ENCODE data around the gene ASPSCR1. TPM values are rescaled to one million over a fixed set of nuclear protein-coding genes. Genes with fewer than 3 reads are reported as not detected.

ASPSCR1 gene
- total RNA-seq, 2 experiments from 2014 or later = 25.3 to 29.9 TPM

- Mint-ChIP-seq H3K27ac (no peak overlapping the region), H3K27me3 (no peaks in the 10 kb centered on the region), H3K9me3 (no peaks in the 10 kb centered on the region), H3K4me3 (no peak overlapping the region), H3K4me1 (peaks cover 17% of the 10 kb centered on the region), H3K36me3 (ENCODE audit: low read depth) (peaks cover 4% of the 10 kb centered on the region)
- POLR2A ChIA-PET = interaction anchor here (1.5 kb wide), 1 partner anchor 13 kb away, joined by 3 read pairs; no protein-coding TSS in a partner anchor
- CTCF ChIA-PET = no interaction called here
- no peak for DNase-seq
These were observed 85.5 kb downstream of the ASPSCR1 start for GRCh38 chr17:82062984-82063368.

GRCh38 chr17:82063424-82064415 lies 86.3 kb downstream of the ASPSCR1 start:
- POLR2A ChIA-PET = interaction anchor here (1.0 to 2.0 kb wide), 5 partner anchors 10 to 204 kb away, joined by 3 to 8 read pairs (median 3); partner anchors contain the start of genes FASN and GPS1
- no peak for DNase-seq
- Mint-ChIP-seq H3K4me3 (peak overlapping the region; percentile 67), H3K27ac (no peak overlapping the region), H3K36me3 (ENCODE audit: low read depth) (peaks cover 3% of the 10 kb centered on the region), H3K27me3 (no peaks in the 10 kb centered on the region), H3K4me1 (peaks cover 17% of the 10 kb centered on the region), H3K9me3 (no peaks in the 10 kb centered on the region)
- CTCF ChIA-PET = no interaction called here

GRCh38 chr17:82064433-82065192 lies 87.2 kb downstream of the ASPSCR1 start:
- CTCF ChIA-PET = no interaction called here
- Mint-ChIP-seq H3K4me3 (peak overlapping the region; percentile 67), H3K27ac (peak overlapping the region; percentile 26), H3K27me3 (no peaks in the 10 kb centered on the region), H3K9me3 (no peaks in the 10 kb centered on the region), H3K4me1 (peaks cover 17% of the 10 kb centered on the region), H3K36me3 (ENCODE audit: low read depth) (peaks cover 3% of the 10 kb centered on the region)
- DNase-seq = no peak
- POLR2A ChIA-PET = interaction anchor here (1.0 to 2.3 kb wide), 10 partner anchors 9 to 210 kb away, joined by 3 to 16 read pairs (median 6); partner anchors contain the start of genes CSNK1D, DCXR, FASN and GPS1

- Mint-ChIP-seq H3K9me3 (no peaks in the 10 kb centered on the region), H3K27me3 (no peaks in the 10 kb centered on the region), H3K27ac (peak overlapping the region; percentile 26), H3K4me3 (peak overlapping the region; percentile 67), H3K4me1 (peaks cover 17% of the 10 kb centered on the region), H3K36me3 (ENCODE audit: low read depth) (peaks cover under 1% of the 10 kb centered on the region)
- ChIA-PET CTCF (no interaction called here), POLR2A (interaction anchor here (1.2 to 2.3 kb wide), 9 partner anchors 10 to 209 kb away, joined by 3 to 16 read pairs (median 7); partner anchors contain the start of genes CSNK1D, DCXR and GPS1)
- DNase-seq = no peak
These were observed 87.8 kb downstream of the ASPSCR1 start for GRCh38 chr17:82065193-82065637.

GRCh38 chr17:82065638-82066303 lies 88.3 kb downstream of the ASPSCR1 start, which contains the start of gene DUS1L:
Gene DUS1L (minus strand): TSS chr17:82065804. CDS start chr17:82065059, 745 bp downstream.
- POLR2A ChIA-PET = interaction anchor here (0.7 to 2.3 kb wide), 16 partner anchors 10 to 208 kb away, joined by 3 to 16 read pairs (median 4); partner anchors contain the start of genes CSNK1D and DCXR

More at GRCh38 chr17:82065638-82066303, 88.3 kb downstream of the ASPSCR1 start, which contains the start of gene DUS1L:
- Mint-ChIP-seq H3K4me3 (peak within 1 kb of the TSS; percentile 82), H3K27me3 (peaks cover 2% of the 10 kb centered on the region), H3K36me3 (ENCODE audit: low read depth) (no peaks in the 10 kb centered on the region), H3K4me1 (peaks cover 17% of the 10 kb centered on the region), H3K9me3 (no peaks in the 10 kb centered on the region), H3K27ac (peak within 1 kb of the TSS; percentile 82)
- CTCF ChIA-PET = interaction anchor here (1.8 kb wide), 1 partner anchor 28 kb away, joined by 9 read pairs; the partner anchor contains the start of gene DCXR
- DNase-seq = peak; percentile 78

Other genes starting within 250 kb of the ASPSCR1 start
- not detected for gene GCGR, start 173.5 kb upstream of the ASPSCR1 start, total RNA-seq
- 10 to 100 TPM; 37.1 to 38.2 TPM for gene MCRIP1, start 144.3 kb upstream of the ASPSCR1 start, total RNA-seq
- not detected for gene PPP1R27, start 142.6 kb upstream of the ASPSCR1 start, total RNA-seq
- gene P4HB, start 117.1 kb upstream of the ASPSCR1 start, total RNA-seq = 100 to 1,000 TPM; 483 to 496 TPM
- gene ARHGDIA, start 106.3 kb upstream of the ASPSCR1 start, total RNA-seq = 100 to 1,000 TPM; 636 to 661 TPM
- 100 to 1,000 TPM; 159 to 160 TPM for gene ALYREF, start 86.0 kb upstream of the ASPSCR1 start, total RNA-seq
- gene ANAPC11, start 85.9 kb upstream of the ASPSCR1 start, total RNA-seq = 10 to 100 TPM; 95.9 to 98.4 TPM
- gene NPB, start 75.4 kb upstream of the ASPSCR1 start, total RNA-seq = under 1 TPM in 1 of 2 experiments, not detected in 1; 0.38 TPM
- 10 to 100 TPM; 41.6 to 44.4 TPM for gene PCYT2, start 66.2 kb upstream of the ASPSCR1 start, total RNA-seq
- gene SIRT7, start 59.5 kb upstream of the ASPSCR1 start, total RNA-seq = 10 to 100 TPM; 55.8 to 58.4 TPM
- gene MAFG, start 49.9 kb upstream of the ASPSCR1 start, total RNA-seq = 10 to 100 TPM; 35.2 to 36.5 TPM
- gene PYCR1, start 40.3 kb upstream of the ASPSCR1 start, total RNA-seq = 10 to 100 TPM; 25.8 to 34.7 TPM
- gene MYADML2, start 30.4 kb upstream of the ASPSCR1 start, total RNA-seq = not detected
- under 1 TPM in 1 of 2 experiments, not detected in 1; 0.15 TPM for gene NOTUM, start 16.4 kb upstream of the ASPSCR1 start, total RNA-seq
- gene CENPX, start 45.2 kb downstream of the ASPSCR1 start, total RNA-seq = 10 to 100 TPM; 52.7 to 54.7 TPM
- 10 to 100 TPM; 34.8 to 35.5 TPM for gene LRRC45, start 45.7 kb downstream of the ASPSCR1 start, total RNA-seq
- 1 to 10 TPM; 7.9 to 8.1 TPM for gene RAC3, start 54.0 kb downstream of the ASPSCR1 start, total RNA-seq
- gene DCXR, start 60.1 kb downstream of the ASPSCR1 start, total RNA-seq = 10 to 100 TPM; 93.9 to 95.2 TPM
- gene RFNG, start 74.2 kb downstream of the ASPSCR1 start, total RNA-seq = 10 to 100 TPM; 26.3 to 28.4 TPM
- gene GPS1, start 74.3 kb downstream of the ASPSCR1 start, total RNA-seq = 10 to 100 TPM; 69.0 to 75.6 TPM
- 10 to 100 TPM; 98.8 to 99.3 TPM for gene DUS1L, start 88.2 kb downstream of the ASPSCR1 start, total RNA-seq
- gene FASN, start 120.6 kb downstream of the ASPSCR1 start, total RNA-seq = 100 to 1,000 TPM; 181 to 191 TPM
- 10 to 100 TPM; 49.8 to 54.9 TPM for gene CCDC57, start 235.2 kb downstream of the ASPSCR1 start, total RNA-seq